ENCODE measurements around the gene SST. TPM values are rescaled to one million over a fixed set of nuclear protein-coding genes. Genes with fewer than 3 reads are reported as not detected.

Gene SST
- total RNA-seq, 1 donor from 2014 or later: not detected

GRCh38 chr3:187639927-187640568 is 30.1 kb downstream of the SST start:
- Histone ChIP-seq H3K27ac (no peak overlapping the region), H3K27me3 (no peaks in the 10 kb centered on the region), H2AFZ (replicated peaks) (no peak overlapping the region), H3F3A (ENCODE audit: low read depth) (no peaks in the 10 kb centered on the region), H3K4me1 (no peaks in the 10 kb centered on the region), H3K9ac (no peak overlapping the region), H4K20me1 (ENCODE audit: low read depth) (no peaks in the 10 kb centered on the region), H3K9me3 (ENCODE audit: low read depth) (no peaks in the 10 kb centered on the region), H3K4me3 (no peak overlapping the region), H3K36me3 (no peaks in the 10 kb centered on the region), H3K4me2 (no peak overlapping the region), H3K79me2 (ENCODE audit: low read depth) (no peaks in the 10 kb centered on the region)
- Mint-ChIP-seq H3K4me1 (no peaks in the 10 kb centered on the region), H3K4me3 (no peak overlapping the region), H3K36me3 (no peaks in the 10 kb centered on the region), H3K27me3 (ENCODE audit: insufficient read depth, low read depth) (peaks cover 3% of the 10 kb centered on the region), H3K9me3 (no peaks in the 10 kb centered on the region), H3K27ac (no peak overlapping the region)
- TF ChIP-seq EZH2phosphoT487 (IDR thresholded peaks at IDR 0.05) (no peak), EZH2 (IDR thresholded peaks at IDR 0.05) (no peak), CTCF (IDR thresholded peaks at IDR 0.05) (no peak)
- no peak for DNase-seq (ENCODE audit: low spot score)

GRCh38 chr3:187636528-187636927 is 33.7 kb downstream of the SST start:
- Mint-ChIP-seq H3K27ac (no peak overlapping the region), H3K4me3 (no peak overlapping the region)
- TF ChIP-seq EZH2 (IDR thresholded peaks at IDR 0.05) (no peak), EZH2phosphoT487 (IDR thresholded peaks at IDR 0.05) (no peak)

GRCh38 chr3:187630404-187630803 is 39.8 kb downstream of the SST start:
- no peak for TF ChIP-seq CTCF (IDR thresholded peaks at IDR 0.05)
- TF ChIP-seq EZH2 (IDR thresholded peaks at IDR 0.05): no peak
- no peak for TF ChIP-seq EZH2phosphoT487 (IDR thresholded peaks at IDR 0.05)
- Mint-ChIP-seq H3K9me3 (no peaks in the 10 kb centered on the region), H3K4me3 (no peak overlapping the region)

More at GRCh38 chr3:187636528-187636927, 33.7 kb downstream of the SST start:
- Histone ChIP-seq H4K20me1 (ENCODE audit: low read depth) (no peaks in the 10 kb centered on the region), H3K36me3 (no peaks in the 10 kb centered on the region), H3K4me2 (no peak overlapping the region), H3K27me3 (no peaks in the 10 kb centered on the region), H3K9ac (no peak overlapping the region), H3K4me1 (no peaks in the 10 kb centered on the region), H3K4me3 (no peak overlapping the region), H3K27ac (no peak overlapping the region), H2AFZ (replicated peaks) (no peak overlapping the region), H3K9me3 (ENCODE audit: low read depth) (no peaks in the 10 kb centered on the region), H3K79me2 (ENCODE audit: low read depth) (no peaks in the 10 kb centered on the region), H3F3A (ENCODE audit: low read depth) (no peaks in the 10 kb centered on the region)
- Mint-ChIP-seq H3K4me1 (no peaks in the 10 kb centered on the region), H3K9me3 (no peaks in the 10 kb centered on the region), H3K27me3 (ENCODE audit: insufficient read depth, low read depth) (no peaks in the 10 kb centered on the region), H3K36me3 (no peaks in the 10 kb centered on the region)
- DNase-seq (ENCODE audit: low spot score): no peak

DNA sequence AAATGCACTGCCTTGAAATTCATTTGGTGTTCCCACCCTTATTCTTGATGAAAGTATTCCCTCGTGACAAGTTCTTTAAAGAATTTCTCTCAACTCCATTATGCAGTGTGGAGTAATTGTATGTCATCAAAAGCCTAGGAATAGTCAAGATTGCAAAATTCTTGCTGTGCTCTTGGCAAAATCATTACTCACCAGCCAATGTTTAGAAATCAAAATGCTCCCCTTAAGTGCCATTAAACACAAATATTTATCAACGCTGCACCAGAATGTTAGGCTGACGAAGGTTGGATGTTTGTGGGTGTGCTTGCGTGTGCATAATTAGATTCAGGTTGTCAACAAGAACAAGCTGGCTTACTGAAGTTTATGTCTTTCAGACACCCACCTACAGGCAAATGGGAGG is 40.5 kb downstream of the SST start:
- Histone ChIP-seq H3K79me2 (ENCODE audit: low read depth) (no peaks in the 10 kb centered on the region), H3K27me3 (no peaks in the 10 kb centered on the region), H4K20me1 (ENCODE audit: low read depth) (no peaks in the 10 kb centered on the region), H3F3A (ENCODE audit: low read depth) (no peaks in the 10 kb centered on the region), H3K4me3 (no peak overlapping the region), H3K36me3 (no peaks in the 10 kb centered on the region), H3K27ac (no peak overlapping the region), H3K9ac (no peak overlapping the region), H2AFZ (replicated peaks) (no peak overlapping the region), H3K4me2 (no peak overlapping the region), H3K9me3 (ENCODE audit: low read depth) (no peaks in the 10 kb centered on the region), H3K4me1 (peaks cover 12% of the 10 kb centered on the region)
- no peak overlapping the region for H3K27ac Mint-ChIP-seq
- no peaks in the 10 kb centered on the region for H3K36me3 Mint-ChIP-seq
- H3K4me1 Mint-ChIP-seq: peaks cover 18% of the 10 kb centered on the region
- no peak for TF ChIP-seq EZH2 (IDR thresholded peaks at IDR 0.05)
- TF ChIP-seq EZH2phosphoT487 (IDR thresholded peaks at IDR 0.05): no peak
- H3K27me3 Mint-ChIP-seq (ENCODE audit: insufficient read depth, low read depth): no peaks in the 10 kb centered on the region
- no peaks in the 10 kb centered on the region for H3K9me3 Mint-ChIP-seq
- no peak overlapping the region for H3K4me3 Mint-ChIP-seq
- no peak for DNase-seq (ENCODE audit: low spot score)

More at GRCh38 chr3:187630404-187630803, 39.8 kb downstream of the SST start:
- H3K4me1 Mint-ChIP-seq: peaks cover 13% of the 10 kb centered on the region
- Histone ChIP-seq H4K20me1 (ENCODE audit: low read depth) (no peaks in the 10 kb centered on the region), H3K36me3 (no peaks in the 10 kb centered on the region), H3K9me3 (ENCODE audit: low read depth) (no peaks in the 10 kb centered on the region), H3K4me3 (no peak overlapping the region), H3K27me3 (no peaks in the 10 kb centered on the region), H3K4me2 (no peak overlapping the region), H3K27ac (no peak overlapping the region), H2AFZ (replicated peaks) (no peak overlapping the region), H3K79me2 (ENCODE audit: low read depth) (no peaks in the 10 kb centered on the region), H3F3A (ENCODE audit: low read depth) (no peaks in the 10 kb centered on the region), H3K4me1 (peaks cover 12% of the 10 kb centered on the region), H3K9ac (no peak overlapping the region)
- H3K27ac Mint-ChIP-seq: no peak overlapping the region
- H3K27me3 Mint-ChIP-seq (ENCODE audit: insufficient read depth, low read depth): no peaks in the 10 kb centered on the region
- H3K36me3 Mint-ChIP-seq: no peaks in the 10 kb centered on the region
- DNase-seq (ENCODE audit: low spot score): no peak

All from neural progenitor cell (in vitro differentiated cells).